Neural cell (in vitro differentiated cells): Measurements from ENCODE around the gene RAB11FIP4.

Source experiments
- CTCF ChIP-seq: fragments of 450-650 bp; IDR thresholded peaks from 2 replicates; pipeline ENCODE4 v1.5.1; 2014; ENCODE audit warnings: antibody characterized with exemption, mild to moderate bottlenecking, moderate library complexity; ENCODE audit not compliant: poor library complexity, severe bottlenecking
- EP300 ChIP-seq: fragments of 450-650 bp; conservative IDR thresholded peaks from 2 replicates; pipeline ENCODE4 v1.6.1; 2014; ENCODE audit warnings: antibody characterized with exemption, mild to moderate bottlenecking, moderate library complexity; ENCODE audit not compliant: poor library complexity, severe bottlenecking
- EZH2 ChIP-seq: fragments of 200-600, 300-800 bp; shearing (Covaris generic), sonication (generic); IDR thresholded peaks from 2 replicates; pipeline ENCODE4 v1.6.1; 2014; ENCODE audit warnings: antibody characterized with exemption, low read length, borderline replicate concordance, mild to moderate bottlenecking; ENCODE audit not compliant: insufficient read depth, poor library complexity, severe bottlenecking
- POLR2AphosphoS5 ChIP-seq: IDR thresholded peaks from 2 replicates; pipeline ENCODE4 v1.6.1; 2012
- RAD21 ChIP-seq: fragments of 450-650 bp; conservative IDR thresholded peaks from 2 replicates; pipeline ENCODE4 v1.6.1; 2014; ENCODE audit warnings: antibody characterized with exemption, mild to moderate bottlenecking, moderate library complexity
- REST ChIP-seq: IDR thresholded peaks from 2 replicates; pipeline ENCODE4 v1.6.1; 2012; ENCODE audit warnings: borderline replicate concordance
- SMC3 ChIP-seq: fragments of 450-650 bp; conservative IDR thresholded peaks from 2 replicates; pipeline ENCODE4 v1.6.1; 2014; ENCODE audit warnings: antibody characterized with exemption, mild to moderate bottlenecking, moderate library complexity; ENCODE audit not compliant: poor library complexity
- TAF1 ChIP-seq: IDR thresholded peaks from 2 replicates; pipeline ENCODE4 v1.6.1; 2012; ENCODE audit warnings: low read depth

GRCh38 chr17:31528291-31528874, 136.9 kb downstream of the RAB11FIP4 start:
- TF ChIP-seq CTCF (no peak), POLR2AphosphoS5 (no peak), EP300 (no peak), EZH2 (no peak), RAD21 (no peak), TAF1 (no peak), REST (no peak), SMC3 (no peak)
